ENCODE measurements around the gene GNMT.

GRCh38 chr6:42984924-42985475 lies 24.4 kb downstream of the GNMT start:
- no peak for TF ChIP-seq CTCF (conservative IDR thresholded peaks at IDR 0.05 in 1 of 2, IDR thresholded peaks at IDR 0.05 in 1 of 2; ENCODE audit: low read depth in 1 of 2, low read length in 2 of 2)
- no peak for TF ChIP-seq EZH2 (IDR thresholded peaks at IDR 0.05; ENCODE audit: low read length, missing control alignments)
